Fibroblast of villous mesenchyme (primary cell): Measurements from ENCODE around the gene RASA2. TPM values are rescaled to one million over a fixed set of nuclear protein-coding genes. Genes with fewer than 3 reads are reported as not detected.
A peak's percentile ranks its signal among the peaks of the same experiment; 100 is the strongest.

Experiments used
- DNase-seq: peaks from one replicate; pipeline ENCODE4 v3.0.0-alpha.2; 2010; ENCODE audit warnings: low read depth
- H3K4me3 ChIP-seq: 2 replicates; pipeline ENCODE4 v1.5.1; 2011; ENCODE audit warnings: low read depth, mild to moderate bottlenecking, low read length
- CTCF ChIP-seq: IDR thresholded peaks from 2 replicates; pipeline ENCODE4 v1.5.1; 2012; ENCODE audit warnings: low read depth, mild to moderate bottlenecking, low read length; ENCODE audit not compliant: insufficient read depth
- total RNA-seq: library from RNA; depleted of rRNA; stranded (reverse); fragments of >200 nt; gene quantifications from 2 replicates; pipeline ENCODE4 v1.2.3, GENCODE V29; 2012

Gene RASA2
- total RNA-seq, 1 donor, result 18.1 TPM

DNA sequence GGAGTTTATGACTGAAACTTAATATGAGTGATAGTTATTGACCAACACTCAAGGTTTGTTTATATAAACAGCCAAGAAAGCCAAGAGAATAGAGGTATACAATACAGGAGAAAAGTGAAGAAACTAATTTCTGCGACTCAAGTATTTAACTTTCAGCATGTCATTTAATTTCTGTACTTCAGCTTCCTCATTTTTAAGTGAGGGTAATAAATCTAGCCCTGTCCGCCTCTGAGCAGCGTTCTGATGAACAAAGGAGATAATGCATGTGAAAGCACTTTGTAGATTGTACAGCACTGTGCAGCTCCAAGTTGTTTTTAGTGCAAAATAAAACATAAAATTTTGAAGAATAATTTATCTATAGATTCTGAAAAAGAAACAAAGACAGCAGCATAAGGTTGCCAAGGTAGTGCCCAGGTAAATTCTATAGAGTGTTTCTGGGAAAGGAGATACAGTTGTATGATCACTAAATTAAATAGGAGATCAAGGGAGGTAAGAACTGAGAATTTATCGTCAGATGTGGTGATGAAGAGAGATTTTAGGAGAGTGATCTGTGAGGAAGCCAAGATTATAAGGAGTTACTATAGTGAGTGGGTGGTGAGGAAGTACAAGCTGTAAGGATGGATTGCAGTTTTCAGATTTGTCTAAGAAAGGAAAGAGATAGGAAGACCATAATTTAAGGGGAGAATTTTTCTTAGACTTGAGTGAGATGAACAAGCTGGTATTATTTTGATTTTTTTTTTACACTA is 71.3 kb downstream of the RASA2 start:
- no peak overlapping the region for H3K4me3 ChIP-seq
- peak; percentile 76 for DNase-seq
- no peak for TF ChIP-seq CTCF

GRCh38 chr3:141561426-141562034 is 74.7 kb downstream of the RASA2 start:
- peak; percentile 83 for DNase-seq
- TF ChIP-seq CTCF, result peak; percentile 99
- no peak overlapping the region for H3K4me3 ChIP-seq

- H3K4me3 ChIP-seq, result no peak overlapping the region
- no peak for TF ChIP-seq CTCF
- no peak for DNase-seq
Measured at GRCh38 chr3:141564241-141564640, 77.4 kb downstream of the RASA2 start.

DNA sequence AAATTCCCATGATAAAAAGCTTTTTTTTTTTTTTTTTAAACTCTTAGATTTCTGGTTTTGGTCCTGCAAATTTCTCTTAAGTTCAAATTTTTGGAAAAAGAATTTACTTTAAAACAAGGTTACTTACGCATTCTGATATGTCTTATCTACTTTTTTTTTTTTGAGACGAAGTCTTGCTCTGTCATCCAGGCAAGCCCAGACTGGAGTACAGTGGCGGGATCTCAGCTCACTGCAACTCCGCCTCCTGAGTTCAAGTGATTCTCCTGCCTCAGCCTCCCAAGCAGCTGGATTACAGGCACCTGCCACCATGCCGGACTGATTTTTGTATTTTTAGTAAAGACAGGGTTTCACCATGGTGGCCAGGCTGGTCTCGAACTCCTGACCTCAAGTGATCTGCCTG is 83.2 kb downstream of the RASA2 start:
- no peak for DNase-seq
- TF ChIP-seq CTCF, result no peak
- H3K4me3 ChIP-seq, result no peak overlapping the region

DNA sequence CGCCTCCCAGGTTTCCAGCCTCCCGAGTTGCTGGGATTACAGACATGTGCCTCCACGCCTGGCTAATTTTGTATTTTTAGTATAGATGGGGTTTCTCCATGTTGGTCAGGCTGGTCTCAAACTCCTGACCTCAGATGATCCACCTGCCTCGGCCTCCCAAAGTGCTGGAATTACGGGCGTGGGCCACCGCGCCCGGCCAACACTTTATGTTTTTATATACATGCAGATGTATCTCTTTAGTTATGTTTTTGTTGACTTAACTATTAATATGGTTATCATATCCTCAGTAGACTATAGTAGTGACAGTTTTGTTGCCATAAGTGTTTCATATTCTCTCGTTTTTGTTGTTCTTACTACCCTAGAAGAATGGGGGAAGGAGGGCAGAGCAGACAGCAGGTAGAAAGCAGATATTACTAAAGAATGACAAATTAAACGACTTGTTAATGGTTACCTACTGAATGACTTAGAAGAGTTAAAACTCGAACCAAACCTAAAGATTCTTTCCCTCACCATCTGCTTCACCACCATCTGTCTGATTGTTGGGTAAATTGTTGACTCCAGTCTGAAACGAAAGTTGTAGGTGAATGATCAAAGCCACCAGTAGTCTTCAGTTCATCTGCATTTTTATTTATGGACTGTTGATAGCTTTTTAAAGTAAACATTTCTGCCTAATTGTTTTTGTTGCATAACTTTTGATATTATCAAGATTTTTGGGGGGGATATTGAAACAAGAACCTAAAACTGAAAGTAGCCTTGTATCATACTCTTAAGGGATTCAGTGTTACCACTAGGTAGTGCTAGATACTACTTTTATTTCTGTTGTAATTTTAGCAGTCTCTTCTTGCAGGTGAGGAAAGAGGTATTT is 89.3 kb downstream of the RASA2 start:
- H3K4me3 ChIP-seq, result peak overlapping the region; percentile 33
- TF ChIP-seq CTCF, result peak; percentile 58
- DNase-seq, result peak; percentile 47

DNA sequence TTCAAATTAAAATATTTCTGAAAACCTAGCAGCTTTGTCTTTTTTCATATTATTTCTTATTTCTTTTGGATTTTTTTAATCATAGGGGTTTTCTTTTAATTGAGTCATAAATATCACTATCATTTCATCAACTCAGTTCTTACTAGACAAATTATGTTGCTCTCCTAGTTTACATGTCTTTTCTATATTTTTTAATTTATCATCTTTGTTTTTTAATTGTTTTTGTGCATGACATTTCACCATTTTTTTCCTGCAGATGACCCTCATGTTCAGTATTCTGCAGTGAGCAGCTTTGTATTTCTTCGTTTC is 89.9 kb downstream of the RASA2 start:
- TF ChIP-seq CTCF, result no peak
- H3K4me3 ChIP-seq, result no peak overlapping the region

More for the DNA sequence above, 89.9 kb downstream of the RASA2 start:
- DNase-seq, result no peak
